SK-N-SH treated with all-trans-retinoic acid at 6 μM for 48 hours (cell line): ENCODE data around the gene PLA2G4B.

Experiments
- ATAC-seq: fragments of 200-7000 bp; cut with Tn5 transposase; 3 replicates; pipeline ENCODE4 v1.9.1; 2020; ENCODE audit warnings: mild to moderate bottlenecking, moderate library complexity
- ARNTL ChIP-seq: fragments of 450-650 bp; formaldehyde crosslinking; IDR thresholded peaks from 2 replicates; pipeline ENCODE4 v1.5.0; 2020; ENCODE audit warnings: low read depth, mild to moderate bottlenecking, moderate library complexity, borderline replicate concordance
- BACH2 ChIP-seq: fragments of 250-450 bp; sonication (Bioruptor Pico); IDR thresholded peaks from 2 replicates; pipeline ENCODE4 v1.9.0; 2021; ENCODE audit warnings: mild to moderate bottlenecking, borderline replicate concordance
- GLIS3 ChIP-seq: fragments of 250-450 bp; sonication (Bioruptor Pico); IDR thresholded peaks from 2 replicates; pipeline ENCODE4 v1.5.0; 2020; ENCODE audit warnings: mild to moderate bottlenecking, moderate library complexity
- OSR1 ChIP-seq: fragments of 250-450 bp; sonication (Bioruptor Pico); IDR thresholded peaks from 2 replicates; pipeline ENCODE4 v1.8.0; 2022; ENCODE audit warnings: moderate library complexity, mild to moderate bottlenecking, inconsistent platforms
- PPARA ChIP-seq: fragments of 250-450 bp; sonication (Bioruptor Pico); IDR thresholded peaks from 2 replicates; pipeline ENCODE4 v1.5.0; 2020; ENCODE audit warnings: mild to moderate bottlenecking, borderline replicate concordance
- RARB ChIP-seq: fragments of 250-450 bp; sonication (Bioruptor Pico); IDR thresholded peaks from 2 replicates; pipeline ENCODE4 v1.8.0; 2021; ENCODE audit warnings: mild to moderate bottlenecking, moderate library complexity
- SNAI2 ChIP-seq: fragments of 250-450 bp; sonication (Bioruptor Pico); IDR thresholded peaks from 2 replicates; pipeline ENCODE4 v1.5.0; 2020; ENCODE audit warnings: mild to moderate bottlenecking, moderate library complexity
- TCF4 ChIP-seq: fragments of 250-450 bp; sonication (Bioruptor Pico); IDR thresholded peaks from 2 replicates; pipeline ENCODE4 v1.8.0; 2021; ENCODE audit warnings: mild to moderate bottlenecking, moderate library complexity, borderline replicate concordance
- TOX ChIP-seq: fragments of 250-450 bp; sonication (Bioruptor Pico); IDR thresholded peaks from 2 replicates; pipeline ENCODE4 v1.8.0; 2021; ENCODE audit warnings: mild to moderate bottlenecking, moderate library complexity, borderline replicate concordance
- ZC3H10 ChIP-seq: fragments of 250-450 bp; sonication (Bioruptor Pico); IDR thresholded peaks from 2 replicates; pipeline ENCODE4 v1.5.1; 2021; ENCODE audit warnings: mild to moderate bottlenecking, moderate library complexity
- ZFP3 ChIP-seq: fragments of 250-450 bp; sonication (Bioruptor Pico); IDR thresholded peaks from 2 replicates; pipeline ENCODE4 v1.5.0; 2020; ENCODE audit warnings: mild to moderate bottlenecking, moderate library complexity
- ZFP30 ChIP-seq: fragments of 450-650 bp; formaldehyde crosslinking; IDR thresholded peaks from 2 replicates; pipeline ENCODE4 v1.5.0; 2022; ENCODE audit warnings: mild to moderate bottlenecking, moderate library complexity
- ZNF8 ChIP-seq: fragments of 450-650 bp; formaldehyde crosslinking; IDR thresholded peaks from 2 replicates; pipeline ENCODE4 v1.5.0; 2020; ENCODE audit warnings: mild to moderate bottlenecking, moderate library complexity
- TF ChIP-seq, protein P1 (sequence below): fragments of 250-450 bp; sonication (Bioruptor Pico); IDR thresholded peaks from 2 replicates; pipeline ENCODE4 v1.5.1; 2021; ENCODE audit warnings: mild to moderate bottlenecking, moderate library complexity
- TF ChIP-seq, protein P2 (sequence below): fragments of 250-450 bp; sonication (Bioruptor Pico); IDR thresholded peaks from 2 replicates; pipeline ENCODE4 v1.8.0; 2021; ENCODE audit warnings: low read depth, mild to moderate bottlenecking, moderate library complexity, borderline replicate concordance
- TF ChIP-seq, protein P3 (sequence below): fragments of 250-450 bp; sonication (Bioruptor Pico); IDR thresholded peaks from 2 replicates; pipeline ENCODE4 v1.5.1; 2020; ENCODE audit warnings: low read depth, mild to moderate bottlenecking, moderate library complexity
- TF ChIP-seq, protein P4 (sequence below): fragments of 250-450 bp; sonication (Bioruptor Pico); IDR thresholded peaks from 2 replicates; pipeline ENCODE4 v1.5.0; 2020; ENCODE audit warnings: mild to moderate bottlenecking, moderate library complexity
- TF ChIP-seq, protein P5 (sequence below): fragments of 250-450 bp; sonication (Bioruptor Pico); IDR thresholded peaks from 2 replicates; pipeline ENCODE4 v1.8.0; 2020; ENCODE audit warnings: mild to moderate bottlenecking, moderate library complexity, borderline replicate concordance

Gene PLA2G4B

DNA sequence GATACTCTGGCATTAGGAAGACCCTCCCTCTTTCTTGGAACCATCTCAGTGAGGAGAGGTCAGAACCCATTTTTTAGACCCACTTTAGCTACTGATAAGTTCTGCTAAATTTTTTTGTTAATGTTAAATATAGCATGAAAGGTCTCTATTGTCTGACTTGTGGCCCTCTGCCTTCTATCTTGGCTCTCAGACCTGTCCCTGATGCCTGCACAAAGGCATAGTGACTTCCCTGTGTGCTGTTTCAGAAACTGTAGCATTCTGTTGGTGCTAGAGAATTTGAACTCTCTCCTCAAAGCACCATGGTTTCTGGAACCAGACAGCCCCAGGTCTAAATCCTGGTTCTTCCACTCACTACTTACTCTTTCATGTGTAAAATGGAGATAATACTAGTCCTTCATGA, 49.0 kb upstream of the PLA2G4B start (continued):
- TF ChIP-seq, protein P1, sequence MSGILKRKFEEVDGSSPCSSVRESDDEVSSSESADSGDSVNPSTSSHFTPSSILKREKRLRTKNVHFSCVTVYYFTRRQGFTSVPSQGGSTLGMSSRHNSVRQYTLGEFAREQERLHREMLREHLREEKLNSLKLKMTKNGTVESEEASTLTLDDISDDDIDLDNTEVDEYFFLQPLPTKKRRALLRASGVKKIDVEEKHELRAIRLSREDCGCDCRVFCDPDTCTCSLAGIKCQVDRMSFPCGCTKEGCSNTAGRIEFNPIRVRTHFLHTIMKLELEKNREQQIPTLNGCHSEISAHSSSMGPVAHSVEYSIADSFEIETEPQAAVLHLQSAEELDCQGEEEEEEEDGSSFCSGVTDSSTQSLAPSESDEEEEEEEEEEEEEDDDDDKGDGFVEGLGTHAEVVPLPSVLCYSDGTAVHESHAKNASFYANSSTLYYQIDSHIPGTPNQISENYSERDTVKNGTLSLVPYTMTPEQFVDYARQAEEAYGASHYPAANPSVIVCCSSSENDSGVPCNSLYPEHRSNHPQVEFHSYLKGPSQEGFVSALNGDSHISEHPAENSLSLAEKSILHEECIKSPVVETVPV: no peak
- TF ChIP-seq, protein P2, sequence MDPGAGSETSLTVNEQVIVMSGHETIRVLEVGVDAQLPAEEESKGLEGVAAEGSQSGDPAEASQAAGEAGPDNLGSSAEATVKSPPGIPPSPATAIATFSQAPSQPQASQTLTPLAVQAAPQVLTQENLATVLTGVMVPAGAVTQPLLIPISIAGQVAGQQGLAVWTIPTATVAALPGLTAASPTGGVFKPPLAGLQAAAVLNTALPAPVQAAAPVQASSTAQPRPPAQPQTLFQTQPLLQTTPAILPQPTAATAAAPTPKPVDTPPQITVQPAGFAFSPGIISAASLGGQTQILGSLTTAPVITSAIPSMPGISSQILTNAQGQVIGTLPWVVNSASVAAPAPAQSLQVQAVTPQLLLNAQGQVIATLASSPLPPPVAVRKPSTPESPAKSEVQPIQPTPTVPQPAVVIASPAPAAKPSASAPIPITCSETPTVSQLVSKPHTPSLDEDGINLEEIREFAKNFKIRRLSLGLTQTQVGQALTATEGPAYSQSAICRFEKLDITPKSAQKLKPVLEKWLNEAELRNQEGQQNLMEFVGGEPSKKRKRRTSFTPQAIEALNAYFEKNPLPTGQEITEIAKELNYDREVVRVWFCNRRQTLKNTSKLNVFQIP: no peak

DNA sequence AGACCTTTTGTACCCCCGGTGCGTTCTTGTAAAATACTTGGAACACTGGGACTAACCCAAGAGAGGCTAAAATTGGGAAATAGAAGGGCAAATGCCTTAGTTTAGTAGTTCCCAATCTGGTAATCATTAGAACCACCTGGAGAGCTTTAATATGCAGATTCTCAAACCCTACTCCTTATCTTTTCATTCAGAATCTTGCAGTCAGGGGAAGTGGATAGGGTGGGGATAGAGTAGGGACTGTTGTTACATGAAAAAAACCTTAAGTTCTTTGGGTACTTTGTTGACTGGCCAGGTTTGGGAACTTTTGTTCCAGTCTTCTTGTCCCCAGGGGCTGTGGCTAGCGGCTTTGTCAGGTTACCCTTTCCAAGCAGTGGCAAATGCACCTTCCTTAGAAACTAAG, 48.5 kb upstream of the PLA2G4B start:
- ATAC-seq: no peak
- TF ChIP-seq, protein P2: no peak
- TF ChIP-seq, protein P3, sequence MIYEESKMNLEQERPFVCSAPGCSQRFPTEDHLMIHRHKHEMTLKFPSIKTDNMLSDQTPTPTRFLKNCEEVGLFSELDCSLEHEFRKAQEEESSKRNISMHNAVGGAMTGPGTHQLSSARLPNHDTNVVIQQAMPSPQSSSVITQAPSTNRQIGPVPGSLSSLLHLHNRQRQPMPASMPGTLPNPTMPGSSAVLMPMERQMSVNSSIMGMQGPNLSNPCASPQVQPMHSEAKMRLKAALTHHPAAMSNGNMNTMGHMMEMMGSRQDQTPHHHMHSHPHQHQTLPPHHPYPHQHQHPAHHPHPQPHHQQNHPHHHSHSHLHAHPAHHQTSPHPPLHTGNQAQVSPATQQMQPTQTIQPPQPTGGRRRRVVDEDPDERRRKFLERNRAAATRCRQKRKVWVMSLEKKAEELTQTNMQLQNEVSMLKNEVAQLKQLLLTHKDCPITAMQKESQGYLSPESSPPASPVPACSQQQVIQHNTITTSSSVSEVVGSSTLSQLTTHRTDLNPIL (CRISPR knock-in tag): no peak
- TF ChIP-seq RARB (CRISPR knock-in tag) (no peak), SNAI2 (CRISPR knock-in tag) (no peak), TOX (CRISPR knock-in tag) (no peak), GLIS3 (CRISPR knock-in tag) (no peak), ZC3H10 (CRISPR knock-in tag) (no peak), BACH2 (CRISPR knock-in tag) (no peak)
- TF ChIP-seq, protein P4, sequence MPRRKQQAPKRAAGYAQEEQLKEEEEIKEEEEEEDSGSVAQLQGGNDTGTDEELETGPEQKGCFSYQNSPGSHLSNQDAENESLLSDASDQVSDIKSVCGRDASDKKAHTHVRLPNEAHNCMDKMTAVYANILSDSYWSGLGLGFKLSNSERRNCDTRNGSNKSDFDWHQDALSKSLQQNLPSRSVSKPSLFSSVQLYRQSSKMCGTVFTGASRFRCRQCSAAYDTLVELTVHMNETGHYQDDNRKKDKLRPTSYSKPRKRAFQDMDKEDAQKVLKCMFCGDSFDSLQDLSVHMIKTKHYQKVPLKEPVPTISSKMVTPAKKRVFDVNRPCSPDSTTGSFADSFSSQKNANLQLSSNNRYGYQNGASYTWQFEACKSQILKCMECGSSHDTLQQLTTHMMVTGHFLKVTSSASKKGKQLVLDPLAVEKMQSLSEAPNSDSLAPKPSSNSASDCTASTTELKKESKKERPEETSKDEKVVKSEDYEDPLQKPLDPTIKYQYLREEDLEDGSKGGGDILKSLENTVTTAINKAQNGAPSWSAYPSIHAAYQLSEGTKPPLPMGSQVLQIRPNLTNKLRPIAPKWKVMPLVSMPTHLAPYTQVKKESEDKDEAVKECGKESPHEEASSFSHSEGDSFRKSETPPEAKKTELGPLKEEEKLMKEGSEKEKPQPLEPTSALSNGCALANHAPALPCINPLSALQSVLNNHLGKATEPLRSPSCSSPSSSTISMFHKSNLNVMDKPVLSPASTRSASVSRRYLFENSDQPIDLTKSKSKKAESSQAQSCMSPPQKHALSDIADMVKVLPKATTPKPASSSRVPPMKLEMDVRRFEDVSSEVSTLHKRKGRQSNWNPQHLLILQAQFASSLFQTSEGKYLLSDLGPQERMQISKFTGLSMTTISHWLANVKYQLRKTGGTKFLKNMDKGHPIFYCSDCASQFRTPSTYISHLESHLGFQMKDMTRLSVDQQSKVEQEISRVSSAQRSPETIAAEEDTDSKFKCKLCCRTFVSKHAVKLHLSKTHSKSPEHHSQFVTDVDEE (CRISPR knock-in tag): no peak
- TF ChIP-seq, protein P1: no peak

DNA sequence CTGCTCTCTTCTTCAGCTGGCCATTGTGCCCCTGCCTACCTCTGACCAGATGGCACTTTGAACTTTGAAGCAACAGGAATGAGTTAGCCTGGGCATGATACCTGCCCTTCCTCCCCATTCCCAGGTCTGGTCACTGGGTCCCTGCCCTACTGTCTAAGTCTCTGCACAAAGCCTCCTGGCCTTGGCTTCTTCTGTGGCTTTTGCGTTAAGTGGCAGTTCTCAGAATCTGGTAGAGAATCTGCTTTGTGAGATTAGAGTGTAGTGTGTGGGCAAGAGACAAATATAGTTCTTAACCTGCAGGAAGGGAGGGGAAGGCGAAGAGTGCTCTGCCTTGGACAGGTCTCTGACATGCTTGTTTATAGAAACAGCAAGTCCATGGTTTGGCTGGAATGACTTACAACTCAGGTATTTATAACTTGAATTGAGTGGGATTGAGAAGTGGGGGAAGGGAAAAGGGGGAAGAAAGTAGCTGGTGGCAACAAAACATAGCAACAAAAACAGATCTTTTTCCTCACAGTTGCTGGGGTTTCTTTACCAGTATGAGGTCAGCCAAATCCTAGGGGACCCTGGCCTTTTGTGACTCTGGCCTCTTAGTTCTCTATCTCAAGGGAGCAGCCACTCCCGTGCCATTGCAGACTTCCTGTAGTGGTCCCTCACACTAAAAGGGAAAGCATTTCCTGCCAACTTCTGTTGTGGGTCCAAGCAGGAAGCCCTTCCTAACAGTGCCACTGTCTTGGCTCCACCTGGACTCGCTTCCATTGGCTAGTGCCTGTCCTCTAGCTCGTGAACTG, 47.7 kb upstream of the PLA2G4B start:
- ATAC-seq: peak; percentile 87
- TF ChIP-seq ZNF8 (no peak), OSR1 (CRISPR knock-in tag) (no peak), SNAI2 (CRISPR knock-in tag) (no peak), RARB (CRISPR knock-in tag) (no peak), ZFP30 (CRISPR knock-in tag) (no peak), TCF4 (CRISPR knock-in tag) (no peak), GLIS3 (CRISPR knock-in tag) (no peak), ARNTL (CRISPR knock-in tag) (no peak), TOX (CRISPR knock-in tag) (no peak), ZC3H10 (CRISPR knock-in tag) (no peak), BACH2 (CRISPR knock-in tag) (no peak), PPARA (no peak), ZFP3 (no peak)
- TF ChIP-seq, protein P4 (CRISPR knock-in tag): no peak
- TF ChIP-seq, protein P2: no peak
- TF ChIP-seq, protein P5, sequence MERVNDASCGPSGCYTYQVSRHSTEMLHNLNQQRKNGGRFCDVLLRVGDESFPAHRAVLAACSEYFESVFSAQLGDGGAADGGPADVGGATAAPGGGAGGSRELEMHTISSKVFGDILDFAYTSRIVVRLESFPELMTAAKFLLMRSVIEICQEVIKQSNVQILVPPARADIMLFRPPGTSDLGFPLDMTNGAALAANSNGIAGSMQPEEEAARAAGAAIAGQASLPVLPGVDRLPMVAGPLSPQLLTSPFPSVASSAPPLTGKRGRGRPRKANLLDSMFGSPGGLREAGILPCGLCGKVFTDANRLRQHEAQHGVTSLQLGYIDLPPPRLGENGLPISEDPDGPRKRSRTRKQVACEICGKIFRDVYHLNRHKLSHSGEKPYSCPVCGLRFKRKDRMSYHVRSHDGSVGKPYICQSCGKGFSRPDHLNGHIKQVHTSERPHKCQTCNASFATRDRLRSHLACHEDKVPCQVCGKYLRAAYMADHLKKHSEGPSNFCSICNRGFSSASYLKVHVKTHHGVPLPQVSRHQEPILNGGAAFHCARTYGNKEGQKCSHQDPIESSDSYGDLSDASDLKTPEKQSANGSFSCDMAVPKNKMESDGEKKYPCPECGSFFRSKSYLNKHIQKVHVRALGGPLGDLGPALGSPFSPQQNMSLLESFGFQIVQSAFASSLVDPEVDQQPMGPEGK (CRISPR knock-in tag): no peak
